GM12878 (cell line): Measurements from ENCODE around the gene HCK. TPM values are rescaled to one million over a fixed set of nuclear protein-coding genes. Genes with fewer than 3 reads are reported as not detected.

Experiments
- ATAC-seq: fragments of 200-7000 bp; cut with Tn5 transposase; 3 replicates; pipeline ENCODE4 v1.9.1; 2020; ENCODE audit warnings: mild to moderate bottlenecking, moderate library complexity
- BruUV-seq: library from RNA; stranded (reverse); fragments of 400-500 nt; replicated peaks from 2 replicates; lab custom pipeline; 2021; lab: Mats Ljungman, UMichigan
- CTCF ChIA-PET: fragments of 300-600 bp; sonication (Branson Sonifier 250); formaldehyde crosslinking; extraction: SDS; loops from one replicate; lab custom pipeline; 2021; ENCODE audit warnings: inconsistent platforms; lab: Yijun Ruan, JAX
- POLR2A ChIA-PET: fragments of 350-600 bp; formaldehyde crosslinking; extraction: SDS; loops from one replicate; lab custom pipeline; 2021; ENCODE audit warnings: inconsistent platforms; lab: Charles Lee
- RAD21 ChIA-PET: fragments of 300-600 bp; sonication (Branson Sonifier 250); formaldehyde crosslinking; loops from one replicate; lab custom pipeline; 2023; ENCODE audit warnings: antibody characterized with exemption; ENCODE audit not compliant: unreplicated experiment; lab: Charles Lee
- SMC1A ChIA-PET: fragments of 300-600 bp; sonication (Branson Sonifier 250); formaldehyde crosslinking; loops from one replicate; lab custom pipeline; 2023; ENCODE audit not compliant: unreplicated experiment, uncharacterized antibody; lab: Charles Lee
- DNase-seq: peaks from one replicate; pipeline ENCODE4 v3.0.0-alpha.2; 2011; ENCODE audit warnings: low read depth, low spot score
- FAIRE-seq: peaks from 3 replicates; lab custom pipeline; 2011; peaks lifted over from hg19 to GRCh38; lab: Jason Lieb, UNC
- H2AFZ ChIP-seq: 2 replicates; pipeline ENCODE4 v1.6.0; 2011; ENCODE audit warnings: low read depth, low read length, control low read depth; ENCODE audit not compliant: control insufficient read depth
- H3K27ac ChIP-seq: 2 replicates; pipeline ENCODE4 v1.5.1; 2011; ENCODE audit warnings: control low read depth; ENCODE audit not compliant: control insufficient read depth, insufficient read depth
- H3K27me3 ChIP-seq, 2 experiments: replicated peaks in 1 of 2; 2 replicates each; pipeline versions ENCODE4 v1.6.0 to v1.6.1; 2011; ENCODE audit warnings: low read length in 1 of 2; ENCODE audit not compliant: control insufficient read depth in 2 of 2, insufficient read depth in 2 of 2
- H3K36me3 ChIP-seq, 2 experiments: 2 replicates each; pipeline ENCODE4 v1.5.1; 2011; ENCODE audit warnings: low read length in 1 of 2; ENCODE audit not compliant: control insufficient read depth in 2 of 2, insufficient read depth in 2 of 2
- H3K4me1 ChIP-seq: 2 replicates; pipeline ENCODE4 v1.6.1; 2011; ENCODE audit warnings: mild to moderate bottlenecking, low read length, moderate library complexity, mixed read lengths; ENCODE audit not compliant: control insufficient read depth, insufficient read depth
- H3K4me2 ChIP-seq: 2 replicates; pipeline ENCODE4 v1.6.0; 2011; ENCODE audit warnings: control low read depth; ENCODE audit not compliant: control insufficient read depth, insufficient read depth
- H3K4me3 ChIP-seq: fragments of 200-600 bp; sonication (generic); 2 replicates; pipeline ENCODE4 v1.5.1; 2016
- H3K79me2 ChIP-seq: 2 replicates; pipeline ENCODE4 v1.6.0; 2011; ENCODE audit warnings: low read length; ENCODE audit not compliant: control insufficient read depth, insufficient read depth
- H3K9ac ChIP-seq: 2 replicates; pipeline ENCODE4 v1.8.0; 2011; ENCODE audit warnings: low read length, control low read depth, mixed read lengths; ENCODE audit not compliant: control insufficient read depth, insufficient read depth
- H3K9me3 ChIP-seq: replicated peaks from 3 replicates; pipeline ENCODE4 v1.5.1; 2011; ENCODE audit warnings: mild to moderate bottlenecking, low read length; ENCODE audit not compliant: control insufficient read depth, insufficient read depth
- H4K20me1 ChIP-seq: 2 replicates; pipeline ENCODE4 v1.6.0; 2011; ENCODE audit not compliant: control insufficient read depth, insufficient read depth
- BRCA1 ChIP-seq: IDR thresholded peaks from 2 replicates; pipeline ENCODE4 v1.6.1; 2011; ENCODE audit warnings: low read depth, low read length, improper control_type of control experiment
- FOS ChIP-seq: IDR thresholded peaks from 3 replicates; pipeline ENCODE4 v1.6.1; 2011; ENCODE audit warnings: borderline replicate concordance; ENCODE audit not compliant: insufficient read length; ENCODE audit errors: extremely low read depth
- KDM1A ChIP-seq: fragments of 200-600 bp; sonication (generic); IDR thresholded peaks from 2 replicates; pipeline ENCODE4 v1.6.1; 2016; ENCODE audit warnings: borderline replicate concordance
- PML ChIP-seq: IDR thresholded peaks from 2 replicates; pipeline ENCODE4 v1.6.1; 2012; ENCODE audit warnings: low read length, inconsistent platforms
- RB1 ChIP-seq: fragments of 450-650 bp; formaldehyde crosslinking; IDR thresholded peaks from 2 replicates; pipeline ENCODE4 v1.6.1; 2017; ENCODE audit warnings: mild to moderate bottlenecking, borderline replicate concordance
- RFX5 ChIP-seq: IDR thresholded peaks from 2 replicates; pipeline ENCODE4 v1.6.1; 2011; ENCODE audit warnings: low read depth, low read length, improper control_type of control experiment
- WGBS: methylation state at CpG from one replicate; pipeline ENCODE4 v1.1.6; 2016; ENCODE audit warnings: low lambda C conversion rate; ENCODE audit not compliant: insufficient replicate concordance, insufficient coverage; ENCODE audit errors: missing lambda C conversion rate; 5-methylcytosine and 5-hydroxymethylcytosine counted together
- in situ Hi-C: fragments of 300-500 bp; cut with MboI; formaldehyde crosslinking; loops from 9 replicates; pipeline ENCODE4 v1.14.3; 2018; ENCODE audit warnings: mixed read lengths
- intact Hi-C: fragments of 100-400 bp; cut with micrococcal nuclease; formaldehyde crosslinking; loops from one replicate; pipeline ENCODE4 v1.14.2; 2022; ENCODE audit not compliant: unreplicated experiment
- polyA plus RNA-seq, 11 experiments: library from polyadenylated mRNA; depleted of rRNA in 4 of 11; unstranded in 6 of 11; stranded (reverse) in 5 of 11; fragments of >200 nt; fragmentation: Nextera tagmentation in 4 of 11; fragmentation: Illumina TruSeq in 1 of 11; extraction: Ambion mirVana in 4 of 11; extraction: Trizol in 1 of 11; gene quantifications; 1 replicate in 1 of 11; 2 replicates in 10 of 11; pipeline versions ENCODE4 v1.2.1 to v1.2.3, GENCODE V29; 2011 to 2016; ENCODE audit warnings: inconsistent platforms in 2 of 11, missing spikeins in 2 of 11, low read depth in 1 of 11
- total RNA-seq, 4 experiments: library from RNA; depleted of rRNA in 3 of 4; stranded (reverse); fragments of >200 nt in 3 of 4; fragmentation: Illumina TruSeq in 1 of 4; extraction: Trizol in 1 of 4; gene quantifications; 2 replicates each; pipeline versions ENCODE4 v1.2.1 to v1.2.3, GENCODE V29; 2013 to 2021
- TF ChIP-seq, protein P1 (sequence below): fragments of 450-650 bp; IDR thresholded peaks from 2 replicates; pipeline ENCODE4 v1.6.1; 2017; ENCODE audit warnings: mild to moderate bottlenecking, low read depth, inconsistent platforms; ENCODE audit not compliant: poor library complexity, severe bottlenecking
- TF ChIP-seq, protein P2 (sequence below): IDR thresholded peaks from 2 replicates; pipeline ENCODE4 v1.6.1; 2011; ENCODE audit warnings: low read depth, mild to moderate bottlenecking, low read length, moderate library complexity, borderline replicate concordance; ENCODE audit errors: extremely low read depth
- TF ChIP-seq, protein P3 (sequence below): fragments of 450-650 bp; formaldehyde crosslinking; IDR thresholded peaks from 2 replicates; pipeline ENCODE4 v1.5.0; 2022; ENCODE audit warnings: mild to moderate bottlenecking, missing genetic modification characterization

The HCK gene
- total and polyA plus RNA-seq, 10 of the 15 experiments (the other 5 are each of a cell fraction or from before 2014, with no cell fraction given), result 1.3 to 30.3 (median 18.5) TPM

DNA sequence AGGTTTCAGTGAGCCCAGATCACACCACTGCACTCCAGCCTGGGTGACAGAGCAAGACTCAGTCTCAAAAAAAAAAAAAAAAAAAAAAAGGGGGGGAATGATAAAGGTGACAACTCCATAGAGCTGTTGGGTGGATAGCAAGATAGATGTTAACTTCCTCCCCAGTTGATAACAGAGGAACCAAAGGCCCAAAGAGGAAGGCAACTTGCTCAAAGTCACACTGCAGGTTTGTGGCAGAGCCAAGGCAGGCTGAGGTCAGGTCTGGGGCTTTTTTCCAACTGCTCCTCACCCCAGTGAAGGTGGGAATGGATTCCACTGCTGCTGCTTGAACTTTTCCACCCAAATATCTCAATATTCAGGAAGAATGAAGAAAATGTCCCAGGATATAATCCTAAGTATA is 26.7 kb downstream of the HCK start (continued):
- TF ChIP-seq, protein P1, sequence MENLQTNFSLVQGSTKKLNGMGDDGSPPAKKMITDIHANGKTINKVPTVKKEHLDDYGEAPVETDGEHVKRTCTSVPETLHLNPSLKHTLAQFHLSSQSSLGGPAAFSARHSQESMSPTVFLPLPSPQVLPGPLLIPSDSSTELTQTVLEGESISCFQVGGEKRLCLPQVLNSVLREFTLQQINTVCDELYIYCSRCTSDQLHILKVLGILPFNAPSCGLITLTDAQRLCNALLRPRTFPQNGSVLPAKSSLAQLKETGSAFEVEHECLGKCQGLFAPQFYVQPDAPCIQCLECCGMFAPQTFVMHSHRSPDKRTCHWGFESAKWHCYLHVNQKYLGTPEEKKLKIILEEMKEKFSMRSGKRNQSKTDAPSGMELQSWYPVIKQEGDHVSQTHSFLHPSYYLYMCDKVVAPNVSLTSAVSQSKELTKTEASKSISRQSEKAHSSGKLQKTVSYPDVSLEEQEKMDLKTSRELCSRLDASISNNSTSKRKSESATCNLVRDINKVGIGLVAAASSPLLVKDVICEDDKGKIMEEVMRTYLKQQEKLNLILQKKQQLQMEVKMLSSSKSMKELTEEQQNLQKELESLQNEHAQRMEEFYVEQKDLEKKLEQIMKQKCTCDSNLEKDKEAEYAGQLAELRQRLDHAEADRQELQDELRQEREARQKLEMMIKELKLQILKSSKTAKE, result no peak
- no peak for TF ChIP-seq BRCA1

DNA sequence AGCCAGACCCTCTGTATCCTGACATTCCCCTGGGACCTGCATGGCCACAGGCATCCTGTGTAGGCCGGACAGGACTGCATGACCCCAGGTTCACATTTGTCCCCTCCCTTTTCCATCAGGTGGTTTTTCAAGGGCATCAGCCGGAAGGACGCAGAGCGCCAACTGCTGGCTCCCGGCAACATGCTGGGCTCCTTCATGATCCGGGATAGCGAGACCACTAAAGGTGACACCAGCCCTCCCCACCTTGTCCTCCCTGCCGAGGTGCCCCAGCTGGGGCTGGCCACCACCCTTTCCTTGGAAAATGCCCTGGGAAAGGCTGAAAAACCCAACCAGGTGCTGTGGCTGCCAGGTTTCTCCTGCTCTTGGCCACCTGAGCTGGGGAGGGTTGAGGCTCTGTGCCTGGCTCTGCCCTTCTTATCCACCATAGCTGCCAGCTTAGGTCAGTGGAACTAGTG is 27.6 kb downstream of the HCK start:
- in situ Hi-C loops, result no loop called here
- RAD21 ChIA-PET, result interaction anchor here (2.6 to 5.3 kb wide), 2 partner anchors 10 to 45 kb away, joined by 8 to 19 read pairs; no protein-coding TSS in a partner anchor
- TF ChIP-seq, protein P2, sequence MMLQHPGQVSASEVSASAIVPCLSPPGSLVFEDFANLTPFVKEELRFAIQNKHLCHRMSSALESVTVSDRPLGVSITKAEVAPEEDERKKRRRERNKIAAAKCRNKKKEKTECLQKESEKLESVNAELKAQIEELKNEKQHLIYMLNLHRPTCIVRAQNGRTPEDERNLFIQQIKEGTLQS, result no peak
- no peak for TF ChIP-seq KDM1A
- no peak for TF ChIP-seq RB1
- TF ChIP-seq, protein P3, sequence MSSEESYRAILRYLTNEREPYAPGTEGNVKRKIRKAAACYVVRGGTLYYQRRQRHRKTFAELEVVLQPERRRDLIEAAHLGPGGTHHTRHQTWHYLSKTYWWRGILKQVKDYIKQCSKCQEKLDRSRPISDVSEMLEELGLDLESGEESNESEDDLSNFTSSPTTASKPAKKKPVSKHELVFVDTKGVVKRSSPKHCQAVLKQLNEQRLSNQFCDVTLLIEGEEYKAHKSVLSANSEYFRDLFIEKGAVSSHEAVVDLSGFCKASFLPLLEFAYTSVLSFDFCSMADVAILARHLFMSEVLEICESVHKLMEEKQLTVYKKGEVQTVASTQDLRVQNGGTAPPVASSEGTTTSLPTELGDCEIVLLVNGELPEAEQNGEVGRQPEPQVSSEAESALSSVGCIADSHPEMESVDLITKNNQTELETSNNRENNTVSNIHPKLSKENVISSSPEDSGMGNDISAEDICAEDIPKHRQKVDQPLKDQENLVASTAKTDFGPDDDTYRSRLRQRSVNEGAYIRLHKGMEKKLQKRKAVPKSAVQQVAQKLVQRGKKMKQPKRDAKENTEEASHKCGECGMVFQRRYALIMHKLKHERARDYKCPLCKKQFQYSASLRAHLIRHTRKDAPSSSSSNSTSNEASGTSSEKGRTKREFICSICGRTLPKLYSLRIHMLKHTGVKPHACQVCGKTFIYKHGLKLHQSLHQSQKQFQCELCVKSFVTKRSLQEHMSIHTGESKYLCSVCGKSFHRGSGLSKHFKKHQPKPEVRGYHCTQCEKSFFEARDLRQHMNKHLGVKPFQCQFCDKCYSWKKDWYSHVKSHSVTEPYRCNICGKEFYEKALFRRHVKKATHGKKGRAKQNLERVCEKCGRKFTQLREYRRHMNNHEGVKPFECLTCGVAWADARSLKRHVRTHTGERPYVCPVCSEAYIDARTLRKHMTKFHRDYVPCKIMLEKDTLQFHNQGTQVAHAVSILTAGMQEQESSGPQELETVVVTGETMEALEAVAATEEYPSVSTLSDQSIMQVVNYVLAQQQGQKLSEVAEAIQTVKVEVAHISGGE (CRISPR knock-in tag), result no peak
- no peak for TF ChIP-seq PML
- TF ChIP-seq FOS, result no peak
- no peak for TF ChIP-seq RFX5
- 80% methylated on average over 8 of the region's 8 CpGs for WGBS
- intact Hi-C loops, result no loop called here
- H3K9me3 ChIP-seq, result no peaks in the 10 kb centered on the region
- no TSS peak for BruUV-seq
- H3K27me3 ChIP-seq, result no peaks in the 10 kb centered on the region
- FAIRE-seq (no peak), DNase-seq (no peak), ATAC-seq (no peak)
- no peaks in the 10 kb centered on the region for H4K20me1 ChIP-seq
- no peak overlapping the region for H2AFZ ChIP-seq
- no peak overlapping the region for H3K4me3 ChIP-seq
- H3K4me2 ChIP-seq, result no peak overlapping the region
- 0 out of 4 replicates have a peak, but pooled peaks cover 0 to 2% of the 10 kb centered on the region in 2 experiments for H3K36me3 ChIP-seq
- no peaks in the 10 kb centered on the region for H3K79me2 ChIP-seq
- CTCF ChIA-PET, result interaction anchor here (0.6 to 5.6 kb wide), 6 partner anchors 11 to 256 kb away, joined by 3 to 36 read pairs (median 7); no protein-coding TSS in a partner anchor
- no peak overlapping the region for H3K9ac ChIP-seq
- H3K27ac ChIP-seq, result no peak overlapping the region
- SMC1A ChIA-PET, result interaction anchor here (0.8 to 4.5 kb wide), 4 partner anchors 11 to 45 kb away, joined by 3 to 21 read pairs (median 4); no protein-coding TSS in a partner anchor
- no peaks in the 10 kb centered on the region for H3K4me1 ChIP-seq
- POLR2A ChIA-PET, result no interaction called here
